ENCODE measurements around the gene CNPY1.

CNPY1 gene

GRCh38 chr7:155495440-155496248, 50.7 kb downstream of the CNPY1 start:
- H3K4me3 ChIP-seq (ENCODE audit: low read depth, low read length), result no peak overlapping the region
- no peak for TF ChIP-seq CTCF (IDR thresholded peaks at IDR 0.05; ENCODE audit: borderline replicate concordance, insufficient read depth, low read depth, low read length)

GRCh38 chr7:155494551-155494950, 51.8 kb downstream of the CNPY1 start:
- no peak overlapping the region for H3K4me3 ChIP-seq (ENCODE audit: low read depth, low read length)
- TF ChIP-seq CTCF (IDR thresholded peaks at IDR 0.05; ENCODE audit: borderline replicate concordance, insufficient read depth, low read depth, low read length), result no peak

GRCh38 chr7:155493744-155494538, 52.4 kb downstream of the CNPY1 start:
- H3K4me3 ChIP-seq (ENCODE audit: low read depth, low read length), result no peak overlapping the region
- no peak for TF ChIP-seq CTCF (IDR thresholded peaks at IDR 0.05; ENCODE audit: borderline replicate concordance, insufficient read depth, low read depth, low read length)

- H3K4me3 ChIP-seq (ENCODE audit: low read depth, low read length), result no peak overlapping the region
- TF ChIP-seq CTCF (IDR thresholded peaks at IDR 0.05; ENCODE audit: borderline replicate concordance, insufficient read depth, low read depth, low read length), result no peak
These were observed 54.5 kb downstream of the CNPY1 start for GRCh38 chr7:155491812-155492211.

GRCh38 chr7:155490697-155491628, 55.4 kb downstream of the CNPY1 start:
- no peak for TF ChIP-seq CTCF (IDR thresholded peaks at IDR 0.05; ENCODE audit: borderline replicate concordance, insufficient read depth, low read depth, low read length)
- peak overlapping the region; percentile 16 for H3K4me3 ChIP-seq (ENCODE audit: low read depth, low read length)

GRCh38 chr7:155489862-155490696, 56.3 kb downstream of the CNPY1 start:
- H3K4me3 ChIP-seq (ENCODE audit: low read depth, low read length), result no peak overlapping the region
- TF ChIP-seq CTCF (IDR thresholded peaks at IDR 0.05; ENCODE audit: borderline replicate concordance, insufficient read depth, low read depth, low read length), result no peak
